GM21619 (cell line): ENCODE results near the gene PHF19.

ENCODE experiments used
- ATAC-seq: cut with Tn5 transposase; IDR thresholded peaks from one replicate; pipeline ENCODE4 v1.9.1; 2021; ENCODE audit not compliant: unreplicated experiment

The PHF19 gene

DNA sequence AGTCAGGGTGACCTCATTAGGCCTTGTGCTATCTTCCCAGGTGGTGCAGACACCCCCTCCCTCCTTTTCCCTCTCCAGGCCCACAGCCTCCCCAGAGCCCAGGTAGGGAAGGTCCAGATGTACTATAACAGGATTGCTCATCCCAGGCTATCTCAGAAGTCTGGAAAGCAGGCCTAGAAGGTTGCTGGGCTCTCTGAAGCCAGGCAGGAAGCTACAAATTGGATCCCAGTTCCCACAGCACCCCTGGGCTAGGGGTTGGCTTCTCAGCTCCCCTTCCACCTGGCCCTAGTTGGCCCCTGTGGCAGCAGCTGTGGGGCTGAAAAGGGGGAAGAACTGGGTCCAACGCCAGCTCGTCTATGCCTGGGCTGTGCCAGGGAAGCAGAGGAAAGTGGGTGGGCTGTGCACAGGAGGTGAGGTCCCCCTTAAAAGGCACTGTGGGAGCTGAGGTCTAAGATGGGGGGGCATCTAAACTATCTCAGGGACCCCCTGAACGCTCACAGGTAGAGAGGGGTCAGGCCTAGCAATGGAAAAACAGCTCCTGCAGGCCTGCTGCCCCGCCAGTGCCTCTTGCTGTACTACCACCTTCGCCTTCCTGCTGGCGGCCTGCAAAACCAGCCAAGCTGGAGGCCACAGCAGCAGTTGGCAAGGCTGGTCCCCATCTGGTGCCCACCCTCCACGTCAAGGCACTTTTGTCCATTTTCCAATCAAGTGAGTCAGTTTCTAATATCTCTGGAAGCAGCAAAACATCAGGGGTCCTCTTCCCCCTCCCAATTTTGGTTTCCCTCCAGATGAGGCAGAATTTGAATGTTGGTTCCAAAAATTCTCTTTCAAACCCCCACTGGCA is 20.9 kb downstream of the PHF19 start:
- ATAC-seq = no peak

DNA sequence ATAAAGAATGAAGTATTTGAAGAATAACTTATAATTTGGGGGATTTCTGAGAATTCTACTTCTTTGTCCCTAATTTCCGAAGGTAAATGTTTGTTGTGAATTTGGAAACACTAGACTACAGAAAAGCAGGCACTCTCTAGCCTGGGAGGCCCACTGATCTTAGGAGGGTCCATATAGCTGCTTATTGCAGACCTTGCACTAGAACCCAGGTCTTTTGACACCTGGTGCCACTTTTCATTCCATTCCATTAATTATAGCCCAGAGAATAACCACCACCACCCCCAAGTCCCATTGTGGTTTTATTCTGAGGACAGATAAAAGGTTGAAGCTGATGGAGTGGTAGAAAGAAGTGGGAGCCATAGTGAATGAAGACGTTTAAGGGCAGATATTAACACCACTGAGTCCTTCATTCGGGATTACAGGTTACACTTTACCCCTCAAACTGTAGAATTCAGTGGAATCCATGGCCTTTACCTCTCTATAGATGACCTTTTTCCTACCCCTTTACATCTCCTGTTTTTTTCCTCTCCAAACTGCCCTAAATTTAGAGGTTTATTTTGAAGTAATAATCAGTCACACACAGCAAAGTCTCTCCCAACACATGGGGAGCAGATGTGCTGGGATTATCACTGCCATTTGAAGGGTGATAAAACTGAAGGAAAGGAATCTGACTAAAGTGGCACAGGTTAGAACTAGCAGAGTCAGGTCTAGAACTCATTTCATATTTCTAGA is 22.2 kb downstream of the PHF19 start:
- ATAC-seq = no peak

DNA sequence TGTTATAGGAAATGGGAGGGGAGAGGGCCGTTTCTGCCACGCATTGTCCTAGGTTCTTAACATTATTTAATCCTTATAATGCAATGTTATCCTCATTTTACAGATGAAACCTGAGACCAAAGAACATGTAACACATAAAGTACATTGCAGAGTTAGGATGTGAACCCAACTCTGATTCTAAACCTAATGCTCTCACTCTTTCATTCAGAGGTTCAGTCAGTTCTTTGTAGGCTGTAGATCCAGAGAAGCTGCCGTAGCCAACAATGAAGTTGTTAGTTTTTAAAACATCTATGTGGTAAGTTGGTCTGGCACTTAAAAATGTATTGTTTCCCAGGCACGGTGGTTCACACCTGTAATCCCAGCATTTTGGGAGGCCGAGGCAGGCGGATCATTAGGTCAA is 23.8 kb downstream of the PHF19 start:
- no peak for ATAC-seq

DNA sequence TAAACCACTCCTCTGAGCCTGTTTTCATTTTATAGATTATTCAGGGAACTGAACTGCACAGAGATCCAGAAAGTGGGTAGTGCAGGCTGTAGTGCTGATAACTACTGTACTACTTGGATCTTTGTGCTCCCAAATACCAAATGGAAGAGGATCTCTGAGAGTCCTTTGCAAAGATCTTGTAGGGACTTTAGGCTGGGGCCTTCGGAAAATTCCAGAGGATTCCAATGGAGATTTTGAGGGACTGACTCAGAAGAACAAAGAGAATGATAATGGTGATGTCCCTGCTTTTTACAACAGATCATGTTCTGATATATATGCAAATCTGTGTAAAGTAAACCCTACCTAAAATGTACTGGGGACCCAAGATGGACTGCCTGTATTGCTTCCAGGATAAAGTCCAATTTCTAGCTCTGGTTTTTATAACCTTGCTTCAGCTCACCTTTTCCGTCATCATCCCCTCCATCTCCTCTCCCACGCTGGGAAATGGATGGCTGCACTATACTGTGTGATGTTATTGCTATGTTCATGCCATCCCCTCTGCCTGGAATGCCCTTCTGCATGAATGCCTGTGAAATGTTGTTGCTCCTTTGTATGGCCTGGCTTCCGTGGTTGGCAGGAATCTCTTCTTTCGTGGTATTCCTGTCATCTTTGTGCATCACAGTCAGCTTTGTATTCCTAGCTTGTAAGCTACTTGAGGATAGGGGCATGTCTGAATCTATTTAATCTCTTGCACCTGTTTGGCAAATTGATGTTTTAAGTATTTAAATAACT is 24.6 kb downstream of the PHF19 start:
- ATAC-seq = no peak

DNA sequence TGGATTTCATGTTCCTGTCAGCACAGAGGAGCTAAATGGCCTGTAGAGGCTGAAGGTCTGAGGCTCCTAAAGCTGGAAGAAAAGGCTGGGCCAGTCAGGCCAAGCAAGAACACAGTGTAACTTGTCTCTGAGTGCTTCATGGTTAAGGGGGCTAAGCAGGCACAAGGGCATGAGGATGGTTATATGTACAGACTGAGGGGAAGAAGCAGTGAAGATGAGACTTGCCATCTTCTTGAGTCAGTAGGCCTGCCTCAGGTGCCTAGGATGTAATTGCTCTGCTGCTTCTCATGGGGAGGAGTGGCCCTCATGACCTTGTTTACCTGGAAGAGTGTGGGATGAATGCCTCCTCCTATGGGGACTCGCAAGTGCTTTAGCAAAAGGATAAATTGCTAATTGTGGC is 25.5 kb downstream of the PHF19 start:
- no peak for ATAC-seq

DNA sequence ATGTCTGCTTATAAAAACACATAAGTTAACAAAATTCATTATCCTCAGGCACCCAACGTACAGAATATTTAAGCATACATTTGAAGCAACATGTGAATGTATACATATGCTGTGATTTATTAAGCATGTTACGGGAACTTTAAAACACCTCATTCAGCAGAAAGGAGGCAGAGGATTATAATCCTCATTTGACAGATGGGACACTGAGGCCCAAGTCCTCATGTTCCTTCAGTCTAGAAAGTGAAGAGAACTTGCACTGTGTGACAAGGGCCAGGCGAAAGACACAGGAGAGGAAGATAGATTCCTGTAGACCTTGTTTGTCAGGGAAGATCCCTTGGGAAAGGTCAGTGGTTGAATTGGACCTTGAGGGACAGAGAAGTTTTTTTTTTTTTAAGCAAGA is 26.7 kb downstream of the PHF19 start:
- no peak for ATAC-seq

DNA sequence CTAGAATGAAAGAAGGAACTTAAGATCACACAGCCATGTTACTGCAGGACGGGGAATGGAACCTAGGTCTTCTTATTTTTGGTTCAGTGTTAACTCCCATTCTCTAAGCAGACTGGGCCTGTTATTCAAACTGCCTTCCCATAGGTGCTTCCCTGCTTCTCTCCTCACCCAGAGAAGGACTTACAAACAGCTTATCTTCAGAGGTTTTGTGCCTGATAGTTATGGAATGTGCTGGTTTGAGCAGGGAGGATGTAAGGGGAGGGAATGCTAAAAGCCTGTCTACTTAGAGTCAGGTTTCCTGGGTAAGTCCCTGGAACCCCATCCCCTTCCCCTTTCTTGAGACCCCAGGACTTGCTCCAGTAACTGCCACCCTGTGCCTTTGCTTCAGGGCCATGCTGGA is 30.1 kb downstream of the PHF19 start:
- no peak for ATAC-seq

DNA sequence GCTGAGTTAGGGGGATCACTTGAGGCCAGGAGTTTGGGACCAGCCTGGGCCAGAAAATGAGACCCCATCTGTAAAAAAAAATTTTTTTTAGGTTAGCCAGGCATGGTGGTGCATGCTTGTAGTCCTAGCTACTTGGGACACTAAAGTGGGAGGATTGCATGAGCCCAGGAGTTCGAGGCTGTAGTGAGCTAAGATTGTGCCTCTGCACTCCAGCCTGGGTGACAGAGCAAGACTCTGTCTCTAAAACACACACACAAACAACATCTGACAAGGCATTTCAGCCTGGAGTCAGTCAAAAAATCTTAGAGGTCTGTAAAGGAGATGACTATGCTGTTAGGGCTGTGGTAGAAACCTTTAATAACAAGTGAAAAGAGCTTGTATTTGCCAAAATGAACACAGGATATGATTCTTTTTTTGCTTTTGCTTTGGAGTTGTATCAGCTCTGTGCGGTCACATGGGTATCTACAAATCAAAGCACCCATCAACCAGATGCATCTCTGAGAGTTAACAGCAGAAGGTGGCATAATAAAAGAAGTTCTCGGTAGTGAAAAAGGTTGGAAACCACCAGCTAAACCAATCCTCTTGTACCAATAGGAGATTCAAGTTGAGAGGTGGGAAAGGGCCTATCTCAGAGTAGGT is 30.6 kb downstream of the PHF19 start:
- ATAC-seq = no peak

DNA sequence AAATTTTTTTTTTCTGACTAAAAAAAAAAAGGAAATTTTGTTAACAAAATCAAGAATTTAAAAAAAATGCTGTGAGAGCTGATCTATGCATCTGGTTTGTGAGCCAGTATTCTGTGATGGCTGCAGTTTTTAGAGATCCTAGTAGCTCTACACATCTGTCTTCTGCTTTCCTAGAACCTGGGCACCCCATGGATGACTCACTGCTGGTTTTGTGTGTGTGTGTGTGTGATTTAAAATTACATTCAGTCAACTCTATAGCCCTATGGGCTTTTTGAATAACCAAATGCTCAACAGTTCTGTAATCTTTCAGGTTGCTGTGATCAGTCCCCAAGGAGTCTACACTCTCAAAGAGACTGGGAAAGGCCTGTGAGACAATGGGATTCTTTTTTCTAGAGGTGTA is 31.7 kb downstream of the PHF19 start:
- ATAC-seq = no peak

DNA sequence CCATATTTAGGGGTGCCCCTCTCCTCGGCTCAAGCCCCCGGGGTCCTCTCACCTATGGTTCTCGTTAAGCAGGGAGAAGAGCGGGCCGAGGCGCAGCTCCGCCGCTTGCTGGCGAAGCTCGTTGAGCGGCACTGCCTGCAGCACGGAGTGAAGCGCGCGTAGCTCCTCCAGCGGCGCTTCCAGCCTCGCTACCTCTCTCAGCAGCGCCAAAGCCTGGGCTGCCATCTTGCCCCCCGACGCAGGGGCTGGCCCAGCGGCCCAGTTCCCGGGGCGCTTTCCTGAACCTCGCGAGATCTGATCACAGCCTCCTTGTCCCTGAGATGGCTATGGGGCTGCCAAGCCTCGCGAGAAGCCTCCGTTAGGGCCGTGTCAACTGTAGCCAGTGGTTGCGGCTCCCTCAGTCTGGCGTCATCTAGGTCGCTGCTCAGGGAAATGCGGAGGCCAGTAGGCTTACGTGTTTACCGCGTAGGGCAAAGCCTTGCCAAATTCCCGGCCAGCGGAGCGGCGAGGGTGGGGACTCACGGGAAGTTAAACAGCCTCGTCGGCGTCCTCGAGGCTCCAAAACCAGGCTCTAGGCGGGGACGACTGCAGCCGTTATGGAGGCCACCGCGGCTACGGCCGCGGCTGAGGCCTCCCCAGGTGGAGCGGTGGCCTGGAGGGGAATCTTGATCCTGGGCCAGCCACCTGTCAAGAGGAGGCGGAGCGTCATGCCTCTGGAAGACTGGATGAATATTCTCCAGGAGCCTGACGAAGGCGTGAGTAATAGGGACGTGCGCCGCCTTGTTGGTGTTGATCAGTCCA is 34.1 kb downstream of the PHF19 start, which contains the start of gene PSMD5:
Gene PSMD5 (minus strand): TSS at position 238 of the 801 bp plus-strand sequence. CDS start 13 bp downstream, at position 225.
- peak; percentile 99 for ATAC-seq

DNA sequence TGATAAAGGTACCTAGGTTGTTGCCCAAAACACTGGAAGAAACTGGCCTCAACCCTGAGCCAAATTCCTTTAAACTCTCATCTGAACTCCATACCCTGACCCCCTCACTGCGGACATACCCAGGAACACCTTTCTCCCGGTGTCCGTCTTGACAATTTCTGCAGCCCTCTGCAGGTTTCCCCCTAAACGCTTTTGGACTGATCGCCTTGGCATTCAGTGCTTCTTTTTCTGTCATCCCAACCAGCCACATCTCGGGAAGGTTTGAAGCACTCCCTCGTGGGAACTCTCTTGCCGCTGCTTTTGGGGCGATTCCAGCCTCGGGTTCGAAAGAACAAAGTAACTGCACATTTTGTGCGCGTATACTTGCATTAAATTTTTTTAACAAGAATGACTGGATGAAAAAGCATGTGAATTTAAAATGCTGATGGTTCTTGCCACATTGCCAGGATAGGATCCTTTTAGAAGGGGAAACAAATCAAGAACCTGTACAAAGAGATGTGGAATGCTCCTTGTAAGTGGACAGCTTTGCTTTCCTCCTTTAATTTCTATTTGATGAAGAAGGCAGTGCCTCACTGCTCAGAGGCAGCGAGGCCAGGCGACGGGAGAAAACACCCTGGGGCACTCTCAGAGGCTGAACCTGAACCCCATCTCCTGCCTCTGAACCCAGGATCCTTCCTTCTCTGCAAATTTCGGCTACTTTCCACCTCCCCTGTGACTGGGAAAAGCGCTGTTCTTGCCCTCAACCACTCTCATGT is 34.9 kb downstream of the PHF19 start:
- ATAC-seq = peak; percentile 4

DNA sequence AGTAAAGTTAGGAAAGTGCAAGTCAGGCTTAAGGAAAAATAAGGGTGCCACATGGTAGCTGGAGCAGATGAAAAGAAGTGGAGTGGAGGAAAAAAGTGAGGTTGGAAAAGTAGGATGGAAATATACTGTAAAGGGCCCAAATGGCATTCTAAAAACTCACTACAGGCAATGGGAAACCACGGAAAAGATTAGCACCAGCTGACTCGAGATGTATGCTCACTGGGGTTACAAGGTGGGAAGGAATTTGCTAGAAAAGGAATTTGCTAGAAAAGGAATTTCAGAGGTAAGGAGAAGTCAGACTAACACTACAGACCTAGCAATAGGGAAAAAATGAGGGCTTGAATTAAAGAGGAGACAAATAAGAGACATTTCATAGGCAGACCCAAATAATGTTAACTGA is 37.8 kb downstream of the PHF19 start:
- no peak for ATAC-seq

DNA sequence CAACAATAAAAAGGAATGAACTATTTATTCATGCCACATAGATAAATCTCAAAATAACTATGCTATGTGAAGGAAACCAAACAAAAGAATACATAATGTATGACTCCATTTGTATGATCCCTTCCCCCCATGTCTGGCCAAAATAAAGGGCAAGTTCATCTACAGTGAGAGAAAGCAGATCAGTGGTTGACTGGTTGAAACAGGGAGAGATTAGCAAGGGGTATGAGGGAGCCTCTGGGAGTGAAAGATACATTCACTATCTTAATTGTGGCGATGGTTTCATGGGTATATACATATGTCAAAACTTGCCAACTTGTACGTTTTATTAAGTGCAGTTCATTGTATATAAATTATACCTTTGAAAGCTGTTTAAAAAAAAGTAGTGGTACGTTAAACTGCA is 39.1 kb downstream of the PHF19 start:
- no peak for ATAC-seq

DNA sequence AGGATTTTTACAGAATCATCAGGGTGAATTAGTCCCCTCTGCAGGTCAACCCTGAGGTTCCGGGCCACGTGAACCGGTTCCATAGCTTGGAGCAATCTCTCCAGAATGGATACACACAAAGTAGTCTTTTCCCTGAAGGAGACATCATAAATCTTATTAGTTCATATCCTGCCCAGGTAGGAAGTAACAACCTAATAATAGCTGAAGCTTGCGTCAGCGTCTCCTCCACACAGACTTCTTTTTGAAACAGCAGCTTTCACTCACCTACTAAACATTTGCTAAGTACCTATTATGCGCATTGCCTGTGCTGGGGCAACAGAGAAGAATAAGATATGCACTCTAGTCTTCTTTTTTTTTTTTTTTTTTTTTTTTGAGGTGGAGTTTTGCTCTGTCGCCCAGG is 43.7 kb downstream of the PHF19 start:
- no peak for ATAC-seq

DNA sequence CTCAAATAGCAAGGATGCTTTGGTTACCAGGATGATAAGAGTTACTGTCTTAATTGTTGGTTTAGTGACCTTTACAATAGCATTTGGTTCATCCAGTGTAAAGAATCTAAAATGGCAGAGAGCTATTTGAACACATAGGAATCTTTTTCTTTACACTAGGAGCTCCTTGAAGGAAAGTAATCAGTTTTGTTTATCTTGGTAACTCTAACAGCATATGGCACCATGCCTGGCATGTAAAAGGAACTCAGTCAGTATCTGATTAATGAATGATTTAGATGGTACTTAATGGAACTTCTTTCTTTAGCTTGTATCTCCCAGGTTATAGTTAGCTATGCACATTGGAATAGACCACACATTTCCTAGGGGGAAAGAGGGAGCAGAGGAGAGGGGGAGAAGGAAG is 44.2 kb downstream of the PHF19 start:
- ATAC-seq = no peak

DNA sequence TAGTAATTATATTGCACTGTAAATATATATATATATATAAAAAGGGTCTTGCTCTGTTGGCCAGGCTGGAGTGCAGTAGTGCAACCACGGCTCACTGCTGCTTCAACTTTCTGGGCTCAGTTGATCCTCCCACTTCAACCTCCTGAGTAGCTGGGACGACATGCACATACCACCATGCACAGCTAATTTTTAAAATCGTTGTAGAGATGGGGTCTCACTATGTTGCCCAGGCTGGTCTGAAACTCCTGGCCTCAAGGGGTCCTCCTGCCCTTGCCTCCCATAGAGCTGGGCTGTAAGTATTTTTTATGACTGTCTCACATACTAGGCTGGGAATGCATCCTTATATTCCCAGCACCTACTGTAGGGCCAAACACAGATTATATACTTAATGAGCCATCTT is 46.1 kb downstream of the PHF19 start:
- ATAC-seq = no peak

DNA sequence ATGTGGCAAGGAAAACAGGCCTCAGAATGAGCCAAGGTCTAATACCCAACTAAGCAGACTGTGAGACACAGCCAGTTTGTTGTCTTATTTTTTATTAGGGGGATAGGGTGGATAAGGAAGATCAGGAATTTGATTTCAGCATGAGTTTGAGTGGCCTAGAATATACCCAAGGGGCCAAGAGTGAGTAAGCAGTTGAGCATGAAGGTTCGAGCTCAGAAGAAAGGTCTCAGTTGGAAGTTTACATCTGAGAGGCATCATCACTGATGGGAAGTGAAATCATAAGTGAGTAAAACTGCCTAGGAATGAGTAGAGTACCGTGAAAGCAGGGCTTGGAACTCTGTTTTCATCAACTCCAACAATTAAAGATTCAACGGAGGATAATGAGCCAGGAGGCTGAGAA is 46.8 kb downstream of the PHF19 start:
- ATAC-seq = no peak

DNA sequence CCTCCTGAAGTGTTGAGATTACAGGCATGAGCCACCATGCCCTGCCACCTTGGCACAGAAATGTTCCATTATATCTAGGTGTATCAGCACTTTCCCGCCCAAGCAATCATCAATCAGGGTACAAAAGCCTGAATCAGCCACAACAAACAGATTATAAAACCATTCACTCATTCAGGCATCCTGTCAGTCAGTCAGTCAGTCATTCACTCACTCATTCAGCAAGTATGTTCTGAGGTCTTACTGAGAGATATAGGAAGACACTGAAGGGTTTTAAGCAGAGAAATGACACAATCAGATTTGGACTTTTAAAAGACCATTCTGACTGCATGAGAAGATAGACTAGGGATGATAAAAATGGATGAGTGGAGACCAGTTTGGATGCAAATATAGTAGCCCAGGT is 47.3 kb downstream of the PHF19 start:
- ATAC-seq = no peak

DNA sequence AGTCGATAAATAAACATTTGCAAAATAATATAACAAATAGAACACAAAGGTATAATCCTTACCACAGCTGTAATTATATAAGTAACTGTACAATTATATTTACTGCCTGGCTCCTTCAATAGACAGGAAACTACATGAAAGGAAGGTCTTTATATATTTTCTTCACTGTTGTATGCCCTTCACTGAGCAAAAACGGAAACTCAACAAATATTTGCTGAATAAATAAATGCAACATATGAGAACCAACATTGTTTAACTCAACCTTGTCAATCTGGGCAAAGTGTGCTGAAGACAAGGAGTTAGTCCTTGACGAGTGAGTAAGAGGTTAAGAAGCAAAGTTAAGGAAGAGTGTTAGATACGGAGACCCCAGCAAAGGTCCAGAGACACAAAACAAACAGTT is 56.9 kb downstream of the PHF19 start:
- no peak for ATAC-seq

DNA sequence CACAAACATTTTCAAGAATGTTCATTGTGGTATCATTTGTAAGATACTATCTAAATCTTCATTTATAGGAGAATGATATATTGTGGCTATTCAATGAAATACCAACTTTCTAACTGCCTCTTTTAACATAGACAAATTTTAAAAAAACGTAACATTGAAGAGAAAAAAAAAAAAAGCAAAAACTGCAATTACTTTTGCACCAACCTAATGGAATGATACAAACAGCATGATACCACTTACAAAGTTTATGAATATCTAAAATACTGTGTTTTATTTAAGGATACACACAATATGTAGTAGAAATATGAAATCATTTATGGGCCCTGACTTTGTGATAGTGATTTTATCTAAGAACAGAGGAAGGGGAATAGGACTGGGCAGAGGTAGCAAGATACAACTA is 58.4 kb downstream of the PHF19 start:
- ATAC-seq = no peak
